ENCODE measurements around the gene ATP6V0B.

Gene ATP6V0B

GRCh38 chr1:43968348-43968948 lies 6.3 kb upstream of the ATP6V0B start:
- no peak for DNase-seq

GRCh38 chr1:43969416-43969745 lies 5.4 kb upstream of the ATP6V0B start:
- DNase-seq: peak in 1 of 51 donors; percentile 37

GRCh38 chr1:43969746-43970466 lies 4.9 kb upstream of the ATP6V0B start, which contains the start of gene DPH2:
DPH2 (plus strand) TSS chr1:43970010; CDS start chr1:43970176, 166 bp downstream.
- peak; percentile 45 to 98 (median 95) for DNase-seq

- no peak for DNase-seq
These were observed 4.3 kb upstream of the ATP6V0B start for GRCh38 chr1:43970502-43970901.

GRCh38 chr1:43970911-43971310 lies 3.8 kb upstream of the ATP6V0B start:
- DNase-seq: no peak

GRCh38 chr1:43971336-43971980 lies 3.3 kb upstream of the ATP6V0B start:
- DNase-seq: no peak

- no peak for DNase-seq
These were observed 748 bp upstream of the ATP6V0B start for GRCh38 chr1:43973981-43974442.

- DNase-seq: peak in 30 of 51 donors; percentile 24 to 69 (median 40)
These were observed 645 bp downstream of the ATP6V0B start for GRCh38 chr1:43975249-43975961.

- DNase-seq: no peak
These were observed 1.3 kb downstream of the ATP6V0B start for GRCh38 chr1:43976045-43976444.

GRCh38 chr1:43976890-43977289 lies 2.1 kb downstream of the ATP6V0B start:
- no peak for DNase-seq

- no peak for DNase-seq
These were observed 2.9 kb downstream of the ATP6V0B start for GRCh38 chr1:43977376-43978263.

GRCh38 chr1:43978264-43978550 lies 3.4 kb downstream of the ATP6V0B start:
- no peak for DNase-seq

GRCh38 chr1:43978551-43979260 lies 3.9 kb downstream of the ATP6V0B start, which contains the start of gene B4GALT2:
B4GALT2 (plus strand) TSS chr1:43979210; CDS start chr1:43981161, 1,951 bp downstream.
- DNase-seq: peak in 30 of 51 donors; percentile 8 to 74 (median 37)

GRCh38 chr1:43979261-43979527 lies 4.4 kb downstream of the ATP6V0B start:
- no peak for DNase-seq

- DNase-seq: peak in 29 of 51 donors; percentile 11 to 81 (median 32)
These were observed 4.9 kb downstream of the ATP6V0B start for GRCh38 chr1:43979528-43980254.

GRCh38 chr1:43980255-43981134 lies 5.7 kb downstream of the ATP6V0B start:
- no peak for DNase-seq

GRCh38 chr1:43981135-43981491 lies 6.4 kb downstream of the ATP6V0B start:
- DNase-seq: no peak

GRCh38 chr1:43981636-43982035 lies 6.9 kb downstream of the ATP6V0B start:
- DNase-seq: no peak

- DNase-seq: no peak
These were observed 7.5 kb downstream of the ATP6V0B start for GRCh38 chr1:43982241-43982640.

Measured in hypothalamus (tissue), 51 donors.